ENCODE results near the gene TNFRSF14.
"Not testable (repeated sequence)": the region's sequence is repeated elsewhere in the genome, so short reads cannot be mapped to it uniquely, and the experiment has no call there.

Gene TNFRSF14

GRCh38 chr1:2569060-2569459 is 12.9 kb downstream of the TNFRSF14 start:
- no peak for DNase-seq

GRCh38 chr1:2569703-2570102 is 13.5 kb downstream of the TNFRSF14 start:
- DNase-seq, result not testable (repeated sequence)

- DNase-seq, result no peak
These were observed 14.2 kb downstream of the TNFRSF14 start for GRCh38 chr1:2570332-2570731.

GRCh38 chr1:2571348-2571747 is 15.2 kb downstream of the TNFRSF14 start:
- DNase-seq, result no peak

GRCh38 chr1:2573250-2573920 is 17.2 kb downstream of the TNFRSF14 start:
- no peak for DNase-seq

GRCh38 chr1:2574350-2574749 is 18.2 kb downstream of the TNFRSF14 start:
- DNase-seq, result no peak

- DNase-seq, result no peak
These were observed 19.9 kb downstream of the TNFRSF14 start for GRCh38 chr1:2575801-2576663.

GRCh38 chr1:2577565-2578075 is 21.4 kb downstream of the TNFRSF14 start:
- peak; percentile 64 to 76 for DNase-seq

GRCh38 chr1:2578758-2579118 is 22.6 kb downstream of the TNFRSF14 start:
- no peak for DNase-seq

- DNase-seq, result no peak
These were observed 24.5 kb downstream of the TNFRSF14 start for GRCh38 chr1:2580691-2581090.

- no peak for DNase-seq
These were observed 26.2 kb downstream of the TNFRSF14 start for GRCh38 chr1:2582391-2582790.

- DNase-seq, result peak in 1 of 2 experiments; percentile 50
These were observed 27.2 kb downstream of the TNFRSF14 start for GRCh38 chr1:2583331-2583791.

GRCh38 chr1:2583871-2584351 is 27.7 kb downstream of the TNFRSF14 start:
- DNase-seq, result peak in 1 of 2 experiments; percentile 52

GRCh38 chr1:2584686-2585317 is 28.6 kb downstream of the TNFRSF14 start:
- DNase-seq, result no peak

GRCh38 chr1:2585318-2586092 is 29.3 kb downstream of the TNFRSF14 start:
- DNase-seq, result peak; percentile 69 to 76

- peak; percentile 99 for DNase-seq
These were observed 30.2 kb downstream of the TNFRSF14 start, which contains the start of gene PRXL2B for GRCh38 chr1:2586154-2587070. Gene PRXL2B, plus strand, starts transcription at chr1:2586777. Its CDS starts 109 bp downstream, at chr1:2586886.

GRCh38 chr1:2587071-2587859 is 31.1 kb downstream of the TNFRSF14 start:
- peak in 1 of 2 experiments; percentile 45 for DNase-seq

- DNase-seq, result no peak
These were observed 31.8 kb downstream of the TNFRSF14 start for GRCh38 chr1:2587860-2588571.

GRCh38 chr1:2588661-2589430 is 32.7 kb downstream of the TNFRSF14 start:
- no peak for DNase-seq

Measured in activated CD4-positive, alpha-beta T cell treated with anti-CD3 and anti-CD28 coated beads, Interleukin-2, amount 50 U/mL, for 48 hours (primary cell).